ENCODE measurements around the gene PALM.

- TF ChIP-seq CTCF (IDR thresholded peaks at IDR 0.05; ENCODE audit: low read depth, low read length), result no peak
- TF ChIP-seq EZH2phosphoT487 (IDR thresholded peaks at IDR 0.05; ENCODE audit: low read depth), result no peak
Observed at GRCh38 chr19:791007-791566, 82.4 kb downstream of the PALM start.

Data from OCI-LY3 (cell line).